Liver (tissue), 9 donors: ENCODE data around the gene ERC2. TPM values are rescaled to one million over a fixed set of nuclear protein-coding genes. Genes with fewer than 3 reads are reported as not detected.

Experiments
- DNase-seq: peaks from one replicate; pipeline ENCODE4 v3.0.0-alpha.2; 2017; ENCODE audit warnings: low spot score
- H3K27ac ChIP-seq, 2 donors: one replicate each; pipeline ENCODE4 v1.7.0; 2013; ENCODE audit warnings: inconsistent platforms in 2 of 2, low read length in 2 of 2, control low read depth in 1 of 2, low read depth in 1 of 2, mild to moderate bottlenecking in 1 of 2
- H3K27me3 ChIP-seq, 4 donors: one replicate each; pipeline versions ENCODE4 v1.6.1 to v1.7.0; 2013; ENCODE audit warnings: low read length in 3 of 4, inconsistent platforms in 1 of 4, mild to moderate bottlenecking in 1 of 4, moderate library complexity in 1 of 4; ENCODE audit not compliant: control insufficient read depth in 4 of 4, insufficient read depth in 4 of 4
- H3K36me3 ChIP-seq, 4 donors: one replicate each; pipeline versions ENCODE4 v1.6.1 to v1.7.0; 2013; ENCODE audit warnings: low read length in 3 of 4, mild to moderate bottlenecking in 3 of 4, low read depth in 1 of 4, moderate library complexity in 1 of 4; ENCODE audit not compliant: control insufficient read depth in 4 of 4, insufficient read depth in 3 of 4
- H3K4me1 ChIP-seq, 4 donors: one replicate each; pipeline versions ENCODE4 v1.6.1 to v1.7.0; 2013; ENCODE audit warnings: low read length in 3 of 4, mild to moderate bottlenecking in 3 of 4, moderate library complexity in 1 of 4; ENCODE audit not compliant: control insufficient read depth in 4 of 4, insufficient read depth in 4 of 4
- H3K4me3 ChIP-seq, 3 donors: one replicate each; pipeline versions ENCODE4 v1.6.1 to v1.7.0; 2013; ENCODE audit warnings: low read length in 3 of 3, control low read depth in 1 of 3, low read depth in 1 of 3, mild to moderate bottlenecking in 1 of 3
- H3K9ac ChIP-seq, 2 donors: one replicate each; pipeline ENCODE4 v1.7.0; 2013; ENCODE audit warnings: low read length in 2 of 2, mild to moderate bottlenecking in 2 of 2, moderate library complexity in 2 of 2, control low read depth in 1 of 2, low read depth in 1 of 2
- H3K9me3 ChIP-seq, 4 donors: one replicate each; pipeline versions ENCODE4 v1.6.1 to v1.7.0; 2013; ENCODE audit warnings: low read length in 3 of 4; ENCODE audit not compliant: control insufficient read depth in 4 of 4
- ATF3 ChIP-seq: IDR thresholded peaks from 2 replicates; pipeline ENCODE4 v1.6.1; 2016; ENCODE audit warnings: antibody characterized with exemption
- CTCF ChIP-seq: fragments of 150-350 bp; IDR thresholded peaks from 2 replicates; pipeline ENCODE4 v1.5.1; 2017; ENCODE audit warnings: improper control_type of control experiment, low read depth, low read length; ENCODE audit not compliant: missing input control
- FOXA2 ChIP-seq: IDR thresholded peaks from 2 replicates; pipeline ENCODE4 v1.6.1; 2016; ENCODE audit warnings: antibody characterized with exemption
- GABPA ChIP-seq, 2 donors: IDR thresholded peaks in 1 of 2; conservative IDR thresholded peaks in 1 of 2; 2 replicates each; pipeline ENCODE4 v1.6.1; 2016; ENCODE audit warnings: antibody characterized with exemption in 2 of 2, mild to moderate bottlenecking in 1 of 2, moderate library complexity in 1 of 2
- HNF4A ChIP-seq, 2 donors: conservative IDR thresholded peaks; 2 replicates each; pipeline ENCODE4 v1.6.1; 2016; ENCODE audit warnings: antibody characterized with exemption in 2 of 2, mild to moderate bottlenecking in 2 of 2
- HNF4G ChIP-seq: IDR thresholded peaks from 2 replicates; pipeline ENCODE4 v1.6.1; 2016; ENCODE audit warnings: antibody characterized with exemption
- JUND ChIP-seq, 2 donors: IDR thresholded peaks; 2 replicates each; pipeline ENCODE4 v1.6.1; 2016; ENCODE audit warnings: antibody characterized with exemption in 2 of 2
- MAX ChIP-seq: IDR thresholded peaks from 2 replicates; pipeline ENCODE4 v1.6.1; 2016; ENCODE audit warnings: antibody characterized with exemption
- NR2F2 ChIP-seq: IDR thresholded peaks from 2 replicates; pipeline ENCODE4 v1.6.1; 2016; ENCODE audit warnings: antibody characterized with exemption
- REST ChIP-seq: IDR thresholded peaks from 2 replicates; pipeline ENCODE4 v1.6.1; 2016; ENCODE audit warnings: antibody characterized with exemption, mild to moderate bottlenecking
- RXRA ChIP-seq, 2 donors: IDR thresholded peaks; 2 replicates each; pipeline ENCODE4 v1.6.1; 2017 to 2018; ENCODE audit warnings: antibody characterized with exemption in 2 of 2, mild to moderate bottlenecking in 1 of 2
- SP1 ChIP-seq: IDR thresholded peaks from 2 replicates; pipeline ENCODE4 v1.6.1; 2018; ENCODE audit warnings: antibody characterized with exemption, mild to moderate bottlenecking
- TAF1 ChIP-seq: conservative IDR thresholded peaks from 2 replicates; pipeline ENCODE4 v1.6.1; 2016; ENCODE audit warnings: antibody characterized with exemption, mild to moderate bottlenecking
- YY1 ChIP-seq: IDR thresholded peaks from 2 replicates; pipeline ENCODE4 v1.6.1; 2016; ENCODE audit warnings: antibody characterized with exemption, mild to moderate bottlenecking
- ZBTB33 ChIP-seq: IDR thresholded peaks from 2 replicates; pipeline ENCODE4 v1.6.1; 2016; ENCODE audit warnings: antibody characterized with exemption
- WGBS: extraction: QIAGEN DNeasy Blood & Tissue Kit; methylation state at CpG from one replicate; pipeline ENCODE4 v1.1.7; 2013; 5-methylcytosine and 5-hydroxymethylcytosine counted together
- polyA plus RNA-seq, 2 donors: library from polyadenylated mRNA; stranded (reverse) in 1 of 2; unstranded in 1 of 2; fragments of 200-250 nt in 1 of 2; fragments of >200 nt in 1 of 2; fragmentation: Nextera tagmentation in 1 of 2; extraction: Ambion mirVana in 1 of 2; gene quantifications; one replicate each; pipeline versions ENCODE4 v1.2.1 to v1.2.3, GENCODE V29; 2013 to 2015
- total RNA-seq, 2 donors: library from RNA; depleted of rRNA; stranded (reverse); fragments of >200 nt; gene quantifications; one replicate each; pipeline ENCODE4 v1.2.3, GENCODE V29; 2014
- donor health status: healthy.
- donor health status: healthy.
- donor health status: healthy.
- donor health status: healthy.
- donor health status: healthy.

Gene ERC2
- total and polyA plus RNA-seq, 4 donors: 0.14 to 0.25 TPM; not detected in 2

GRCh38 chr3:56055951-56056350 lies 412.3 kb downstream of the ERC2 start:
- Histone ChIP-seq H3K4me1 (no peaks in the 10 kb centered on the region), H3K27ac (no peak overlapping the region), H3K9ac (no peak overlapping the region), H3K36me3 (no peaks in the 10 kb centered on the region), H3K9me3 (no peaks in the 10 kb centered on the region), H3K4me3 (no peak overlapping the region), H3K27me3 (peaks cover 0 to 3% (median 0%) of the 10 kb centered on the region in 4 donors)
- TF ChIP-seq FOXA2 (no peak), JUND (IDR thresholded peaks at IDR 0.05) (no peak), HNF4G (no peak), CTCF (no peak), REST (no peak), TAF1 (no peak), ATF3 (no peak), HNF4A (conservative IDR thresholded peaks at IDR 0.05) (no peak), MAX (no peak), ZBTB33 (no peak), RXRA (IDR thresholded peaks at IDR 0.05) (no peak)
- DNase-seq: no peak

- Histone ChIP-seq H3K4me3 (no peak overlapping the region), H3K4me1 (no peaks in the 10 kb centered on the region), H3K27me3 (peaks cover 0 to 3% (median 0%) of the 10 kb centered on the region in 4 donors), H3K9me3 (no peaks in the 10 kb centered on the region), H3K36me3 (no peaks in the 10 kb centered on the region), H3K27ac (no peak overlapping the region), H3K9ac (no peak overlapping the region)
- WGBS: 64% methylated on average over 4 of the region's 4 CpGs
- no peak for DNase-seq
- no peak for TF ChIP-seq CTCF
- TF ChIP-seq YY1: no peak
- no peak for TF ChIP-seq MAX
- no peak for TF ChIP-seq RXRA (IDR thresholded peaks at IDR 0.05)
- TF ChIP-seq GABPA (IDR thresholded peaks at IDR 0.05 in 1 of 2, conservative IDR thresholded peaks at IDR 0.05 in 1 of 2): no peak
- no peak for TF ChIP-seq SP1
- no peak for TF ChIP-seq NR2F2
- TF ChIP-seq HNF4G: no peak
- no peak for TF ChIP-seq HNF4A (conservative IDR thresholded peaks at IDR 0.05)
- no peak for TF ChIP-seq ZBTB33
- TF ChIP-seq REST: no peak
These were observed 412.7 kb downstream of the ERC2 start for GRCh38 chr3:56055546-56055945.
